ENCODE results near the gene RIPOR2.

RIPOR2 gene

GRCh38 chr6:24859132-24859531 lies 76.6 kb downstream of the RIPOR2 start:
- DNase-seq (ENCODE audit: low read depth) = no peak
- TF ChIP-seq POLR2A (IDR thresholded peaks at IDR 0.05; ENCODE audit: extremely low read depth, insufficient read length) (no peak), CTCF (IDR thresholded peaks at IDR 0.05; ENCODE audit: low read depth, low read length) (no peak), MYC (IDR thresholded peaks at IDR 0.05; ENCODE audit: low read depth, low read length) (no peak)
- no peak overlapping the region for H3K4me3 ChIP-seq (ENCODE audit: low read depth, low read length)

- no peak overlapping the region for H3K4me3 ChIP-seq (ENCODE audit: low read depth, low read length)
- peak; percentile 92 for DNase-seq (ENCODE audit: low read depth)
- TF ChIP-seq MYC (IDR thresholded peaks at IDR 0.05; ENCODE audit: low read depth, low read length) = no peak
- 0 out of 2 replicates have a peak, but pooled peaks have one; percentile 13 for TF ChIP-seq MAX (IDR thresholded peaks at IDR 0.05; ENCODE audit: low read depth, low read length)
These were observed 77.5 kb downstream of the RIPOR2 start for GRCh38 chr6:24858177-24858653.

GRCh38 chr6:24856901-24857670 lies 78.7 kb downstream of the RIPOR2 start:
- H3K4me3 ChIP-seq (ENCODE audit: low read depth, low read length) = no peak overlapping the region
- DNase-seq (ENCODE audit: low read depth) = no peak
- TF ChIP-seq MYC (IDR thresholded peaks at IDR 0.05; ENCODE audit: low read depth, low read length) = no peak
- no peak for TF ChIP-seq POLR2A (IDR thresholded peaks at IDR 0.05; ENCODE audit: extremely low read depth, insufficient read length)
- no peak for TF ChIP-seq CTCF (IDR thresholded peaks at IDR 0.05; ENCODE audit: low read depth, low read length)
- no peak for TF ChIP-seq MAX (IDR thresholded peaks at IDR 0.05; ENCODE audit: low read depth, low read length)

GRCh38 chr6:24856246-24856599 lies 79.5 kb downstream of the RIPOR2 start:
- no peak for DNase-seq (ENCODE audit: low read depth)
- H3K4me3 ChIP-seq (ENCODE audit: low read depth, low read length) = no peak overlapping the region
- TF ChIP-seq POLR2A (IDR thresholded peaks at IDR 0.05; ENCODE audit: extremely low read depth, insufficient read length) (no peak), MYC (IDR thresholded peaks at IDR 0.05; ENCODE audit: low read depth, low read length) (no peak), MAX (IDR thresholded peaks at IDR 0.05; ENCODE audit: low read depth, low read length) (no peak), CTCF (IDR thresholded peaks at IDR 0.05; ENCODE audit: low read depth, low read length) (no peak)

GRCh38 chr6:24855395-24856245 lies 80.1 kb downstream of the RIPOR2 start:
- DNase-seq (ENCODE audit: low read depth) = peak; percentile 83

More at GRCh38 chr6:24855395-24856245, 80.1 kb downstream of the RIPOR2 start:
- TF ChIP-seq MAX (IDR thresholded peaks at IDR 0.05; ENCODE audit: low read depth, low read length) (peak; percentile 95), CTCF (IDR thresholded peaks at IDR 0.05; ENCODE audit: low read depth, low read length) (peak; percentile 88), MYC (IDR thresholded peaks at IDR 0.05; ENCODE audit: low read depth, low read length) (peak; percentile 78), POLR2A (IDR thresholded peaks at IDR 0.05; ENCODE audit: extremely low read depth, insufficient read length) (no peak)
- no peak overlapping the region for H3K4me3 ChIP-seq (ENCODE audit: low read depth, low read length)
